ENCODE data around the gene ATAD3B. TPM values are rescaled to one million over a fixed set of nuclear protein-coding genes. Genes with fewer than 3 reads are reported as not detected.

ATAD3B gene
- total and polyA plus RNA-seq, 2 of the 13 experiments (the other 11 are each of a cell fraction or from before 2014, with no cell fraction given) = 9.6 to 31.1 TPM

DNA sequence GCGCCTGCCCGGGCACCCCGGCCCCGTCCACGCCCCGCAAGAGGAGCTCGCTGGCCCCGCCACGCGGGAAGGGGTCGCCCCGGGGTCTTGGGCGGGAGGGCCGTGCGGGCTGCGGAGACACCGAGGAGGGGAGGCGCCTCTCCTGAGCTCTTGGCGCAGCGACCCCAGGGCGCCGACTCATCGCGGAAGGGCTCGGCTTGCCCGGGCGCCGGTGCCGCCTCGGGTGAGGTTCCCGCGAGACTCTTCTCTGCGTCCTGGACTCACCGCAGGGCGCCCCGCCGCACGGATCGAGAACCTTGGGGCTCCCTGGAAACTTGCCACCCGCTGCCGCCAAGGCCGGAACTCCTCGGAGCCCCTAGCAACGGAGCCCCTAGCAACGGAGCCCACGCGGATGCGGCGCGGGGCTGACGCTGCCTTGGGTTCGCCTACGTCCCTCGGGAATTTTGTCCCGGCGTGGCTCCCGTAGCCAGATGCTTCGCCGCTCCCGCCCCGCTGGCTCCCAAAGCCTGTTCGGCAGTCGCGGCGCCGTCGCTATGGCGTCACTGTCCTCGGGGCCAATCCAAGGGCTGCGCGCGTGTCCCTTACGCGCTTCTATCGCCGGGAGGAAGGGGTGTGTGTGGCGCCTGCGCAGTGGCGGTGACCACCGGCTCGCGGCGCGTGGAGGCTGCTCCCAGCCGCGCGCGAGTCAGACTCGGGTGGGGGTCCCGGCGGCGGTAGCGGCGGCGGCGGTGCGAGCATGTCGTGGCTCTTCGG lies 40.1 kb downstream of the ATAD3B start, which contains the start of gene ATAD3A (continued):
- TF ChIP-seq, protein P1, sequence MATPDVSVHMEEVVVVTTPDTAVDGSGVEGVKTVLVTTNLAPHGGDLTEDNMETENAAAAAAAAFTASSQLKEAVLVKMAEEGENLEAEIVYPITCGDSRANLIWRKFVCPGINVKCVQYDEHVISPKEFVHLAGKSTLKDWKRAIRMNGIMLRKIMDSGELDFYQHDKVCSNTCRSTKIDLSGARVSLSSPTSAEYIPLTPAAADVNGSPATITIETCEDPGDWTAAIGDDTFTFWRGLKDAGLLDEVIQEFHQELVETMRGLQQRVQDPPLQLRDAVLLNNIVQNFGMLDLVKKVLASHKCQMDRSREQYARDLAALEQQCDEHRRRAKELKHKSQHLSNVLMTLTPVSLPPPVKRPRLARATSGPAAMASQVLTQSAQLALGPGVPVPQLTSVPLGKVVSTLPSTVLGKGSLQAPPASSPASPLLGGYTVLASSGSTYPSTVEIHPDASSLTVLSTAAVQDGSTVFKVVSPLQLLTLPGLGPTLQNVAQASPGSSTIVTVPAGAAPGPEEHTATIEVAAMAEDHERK (CRISPR knock-in tag; IDR thresholded peaks at IDR 0.05; ENCODE audit: low read depth) = peak; percentile 67; the same call in 1 of the 2 replicates
- TF ChIP-seq NR1H2 (CRISPR knock-in tag; IDR thresholded peaks at IDR 0.05; ENCODE audit: borderline replicate concordance, low read depth) (peak; percentile 65; the same call in 1 of the 2 replicates), ZNF329 (CRISPR knock-in tag; IDR thresholded peaks at IDR 0.05; ENCODE audit: low read depth) (no peak), ARNT2 (CRISPR knock-in tag; IDR thresholded peaks at IDR 0.05; ENCODE audit: low read depth) (peak; percentile 81), PHB2 (IDR thresholded peaks at IDR 0.05; ENCODE audit: partially characterized antibody) (no peak), ZNF552 (CRISPR knock-in tag; IDR thresholded peaks at IDR 0.05; ENCODE audit: borderline replicate concordance) (0 out of 2 replicates have a peak, but pooled peaks have one; percentile 17), PITX1 (CRISPR knock-in tag; IDR thresholded peaks at IDR 0.05) (peak; percentile 69; the same call in 1 of the 2 replicates), DNMT3B (CRISPR knock-in tag; conservative IDR thresholded peaks at IDR 0.05) (0 out of 2 replicates have a peak, but pooled peaks have one; percentile 70), MEF2D (CRISPR knock-in tag; IDR thresholded peaks at IDR 0.05) (peak; percentile 88), ZNF572 (CRISPR knock-in tag; IDR thresholded peaks at IDR 0.05) (0 out of 2 replicates have a peak, but pooled peaks have one; percentile 60), ZNF792 (CRISPR knock-in tag; IDR thresholded peaks at IDR 0.05) (peak; percentile 40; the same call in 1 of the 2 replicates), ZBTB7A (CRISPR knock-in tag; IDR thresholded peaks at IDR 0.05) (peak; percentile 68; the same call in 1 of the 2 replicates), ZNF350 (CRISPR knock-in tag; IDR thresholded peaks at IDR 0.05; ENCODE audit: borderline replicate concordance, low read depth) (peak; percentile 95), ZMYM3 (CRISPR knock-in tag; IDR thresholded peaks at IDR 0.05) (peak; percentile 71; the same call in 1 of the 2 replicates), ZNF782 (CRISPR knock-in tag; IDR thresholded peaks at IDR 0.05; ENCODE audit: borderline replicate concordance) (no peak), MXI1 (IDR thresholded peaks at IDR 0.05; ENCODE audit: borderline replicate concordance, low read depth, low read length) (peak; percentile 80)
- TF ChIP-seq, protein P2, sequence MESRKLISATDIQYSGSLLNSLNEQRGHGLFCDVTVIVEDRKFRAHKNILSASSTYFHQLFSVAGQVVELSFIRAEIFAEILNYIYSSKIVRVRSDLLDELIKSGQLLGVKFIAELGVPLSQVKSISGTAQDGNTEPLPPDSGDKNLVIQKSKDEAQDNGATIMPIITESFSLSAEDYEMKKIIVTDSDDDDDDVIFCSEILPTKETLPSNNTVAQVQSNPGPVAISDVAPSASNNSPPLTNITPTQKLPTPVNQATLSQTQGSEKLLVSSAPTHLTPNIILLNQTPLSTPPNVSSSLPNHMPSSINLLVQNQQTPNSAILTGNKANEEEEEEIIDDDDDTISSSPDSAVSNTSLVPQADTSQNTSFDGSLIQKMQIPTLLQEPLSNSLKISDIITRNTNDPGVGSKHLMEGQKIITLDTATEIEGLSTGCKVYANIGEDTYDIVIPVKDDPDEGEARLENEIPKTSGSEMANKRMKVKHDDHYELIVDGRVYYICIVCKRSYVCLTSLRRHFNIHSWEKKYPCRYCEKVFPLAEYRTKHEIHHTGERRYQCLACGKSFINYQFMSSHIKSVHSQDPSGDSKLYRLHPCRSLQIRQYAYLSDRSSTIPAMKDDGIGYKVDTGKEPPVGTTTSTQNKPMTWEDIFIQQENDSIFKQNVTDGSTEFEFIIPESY (CRISPR knock-in tag; IDR thresholded peaks at IDR 0.05) = peak; percentile 74
- TF ChIP-seq, protein P3, sequence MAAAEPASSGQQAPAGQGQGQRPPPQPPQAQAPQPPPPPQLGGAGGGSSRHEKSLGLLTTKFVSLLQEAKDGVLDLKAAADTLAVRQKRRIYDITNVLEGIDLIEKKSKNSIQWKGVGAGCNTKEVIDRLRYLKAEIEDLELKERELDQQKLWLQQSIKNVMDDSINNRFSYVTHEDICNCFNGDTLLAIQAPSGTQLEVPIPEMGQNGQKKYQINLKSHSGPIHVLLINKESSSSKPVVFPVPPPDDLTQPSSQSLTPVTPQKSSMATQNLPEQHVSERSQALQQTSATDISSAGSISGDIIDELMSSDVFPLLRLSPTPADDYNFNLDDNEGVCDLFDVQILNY (CRISPR knock-in tag; conservative IDR thresholded peaks at IDR 0.05) = peak; percentile 84
- TF ChIP-seq, protein P4, sequence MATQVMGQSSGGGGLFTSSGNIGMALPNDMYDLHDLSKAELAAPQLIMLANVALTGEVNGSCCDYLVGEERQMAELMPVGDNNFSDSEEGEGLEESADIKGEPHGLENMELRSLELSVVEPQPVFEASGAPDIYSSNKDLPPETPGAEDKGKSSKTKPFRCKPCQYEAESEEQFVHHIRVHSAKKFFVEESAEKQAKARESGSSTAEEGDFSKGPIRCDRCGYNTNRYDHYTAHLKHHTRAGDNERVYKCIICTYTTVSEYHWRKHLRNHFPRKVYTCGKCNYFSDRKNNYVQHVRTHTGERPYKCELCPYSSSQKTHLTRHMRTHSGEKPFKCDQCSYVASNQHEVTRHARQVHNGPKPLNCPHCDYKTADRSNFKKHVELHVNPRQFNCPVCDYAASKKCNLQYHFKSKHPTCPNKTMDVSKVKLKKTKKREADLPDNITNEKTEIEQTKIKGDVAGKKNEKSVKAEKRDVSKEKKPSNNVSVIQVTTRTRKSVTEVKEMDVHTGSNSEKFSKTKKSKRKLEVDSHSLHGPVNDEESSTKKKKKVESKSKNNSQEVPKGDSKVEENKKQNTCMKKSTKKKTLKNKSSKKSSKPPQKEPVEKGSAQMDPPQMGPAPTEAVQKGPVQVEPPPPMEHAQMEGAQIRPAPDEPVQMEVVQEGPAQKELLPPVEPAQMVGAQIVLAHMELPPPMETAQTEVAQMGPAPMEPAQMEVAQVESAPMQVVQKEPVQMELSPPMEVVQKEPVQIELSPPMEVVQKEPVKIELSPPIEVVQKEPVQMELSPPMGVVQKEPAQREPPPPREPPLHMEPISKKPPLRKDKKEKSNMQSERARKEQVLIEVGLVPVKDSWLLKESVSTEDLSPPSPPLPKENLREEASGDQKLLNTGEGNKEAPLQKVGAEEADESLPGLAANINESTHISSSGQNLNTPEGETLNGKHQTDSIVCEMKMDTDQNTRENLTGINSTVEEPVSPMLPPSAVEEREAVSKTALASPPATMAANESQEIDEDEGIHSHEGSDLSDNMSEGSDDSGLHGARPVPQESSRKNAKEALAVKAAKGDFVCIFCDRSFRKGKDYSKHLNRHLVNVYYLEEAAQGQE (IDR thresholded peaks at IDR 0.05; ENCODE audit: borderline replicate concordance in 1 of 2, low read depth in 1 of 2, low read length in 2 of 2) = 0 out of 4 replicates have a peak, but pooled peaks of 1 of the 2 experiments have one; percentile 50
- TF ChIP-seq, protein P5, sequence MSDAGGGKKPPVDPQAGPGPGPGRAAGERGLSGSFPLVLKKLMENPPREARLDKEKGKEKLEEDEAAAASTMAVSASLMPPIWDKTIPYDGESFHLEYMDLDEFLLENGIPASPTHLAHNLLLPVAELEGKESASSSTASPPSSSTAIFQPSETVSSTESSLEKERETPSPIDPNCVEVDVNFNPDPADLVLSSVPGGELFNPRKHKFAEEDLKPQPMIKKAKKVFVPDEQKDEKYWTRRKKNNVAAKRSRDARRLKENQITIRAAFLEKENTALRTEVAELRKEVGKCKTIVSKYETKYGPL (CRISPR knock-in tag; IDR thresholded peaks at IDR 0.05) = no peak
